Body of pancreas (tissue), 4 donors: ENCODE data around the gene ELF5. TPM values are rescaled to one million over a fixed set of nuclear protein-coding genes. Genes with fewer than 3 reads are reported as not detected.

Experiments used
- ATAC-seq: fragments of 150-250 bp; one replicate; pipeline ENCODE4 v1.9.1; 2016
- DNase-seq, 4 donors: peaks; one replicate each; pipeline ENCODE4 v3.0.0-alpha.2; 2019
- H3K27ac ChIP-seq, 4 donors: fragments of 200-600 bp; sonication (generic); 1 replicate in 3 of 4; 2 replicates in 1 of 4; pipeline versions ENCODE4 v1.5.1 to v1.6.1; 2016 to 2019; ENCODE audit warnings: mild to moderate bottlenecking in 1 of 4, mixed read lengths in 1 of 4, moderate library complexity in 1 of 4
- H3K27me3 ChIP-seq, 2 donors: fragments of 200-600 bp; sonication (generic); one replicate each; pipeline ENCODE4 v1.6.0; 2016; ENCODE audit warnings: mild to moderate bottlenecking in 1 of 2
- H3K36me3 ChIP-seq, 2 donors: fragments of 200-600 bp; sonication (generic); replicated peaks in 1 of 2; 2 replicates each; pipeline ENCODE4 v1.5.1; 2016; ENCODE audit warnings: low read depth in 2 of 2; ENCODE audit not compliant: insufficient read depth in 1 of 2
- H3K4me1 ChIP-seq: fragments of 200-600 bp; sonication (generic); one replicate; pipeline ENCODE4 v1.6.0; 2016
- H3K4me3 ChIP-seq, 2 donors: fragments of 200-600 bp; sonication (generic); 1 replicate in 1 of 2; 2 replicates in 1 of 2; pipeline ENCODE4 v1.5.1; 2016 to 2019
- H3K9me3 ChIP-seq, 3 donors: fragments of 200-600 bp; sonication (generic); 1 replicate in 2 of 3; 2 replicates in 1 of 3; pipeline ENCODE4 v1.5.1; 2016
- POLR2A ChIP-seq, 3 donors: fragments of 450-650 bp; IDR thresholded peaks; one replicate each; pipeline ENCODE4 v1.6.1; 2016; ENCODE audit warnings: antibody characterized with exemption in 3 of 3, mild to moderate bottlenecking in 2 of 3
- WGBS, 2 donors: methylation state at CpG; one replicate each; pipeline ENCODE4 v1.1.5; 2017; 5-methylcytosine and 5-hydroxymethylcytosine counted together
- intact Hi-C: fragments of 100-400 bp; cut with DNase I; formaldehyde crosslinking; loops from one replicate; pipeline ENCODE4 v1.15.1; 2023
- total RNA-seq, 2 donors: library from RNA; depleted of rRNA; stranded (reverse); fragments of >200 nt; gene quantifications; one replicate each; pipeline ENCODE4 v1.1.0, GENCODE V29; 2016
- TF ChIP-seq, protein P1 (sequence below), 7 experiments: fragments of 450-650 bp in 4 of 7; fragments of 200-600 bp in 3 of 7; sonication (generic) in 3 of 7; IDR thresholded peaks; one replicate each; pipeline ENCODE4 v1.5.1; 2016 to 2019; ENCODE audit warnings: antibody characterized with exemption in 7 of 7

ELF5 gene
- total RNA-seq, 2 donors from 2014 or later: not detected

- no peak for DNase-seq
- no peak overlapping the region for H3K4me3 ChIP-seq
- no peak for ATAC-seq
- no peaks in the 10 kb centered on the region for H3K27me3 ChIP-seq
- TF ChIP-seq, protein P1, sequence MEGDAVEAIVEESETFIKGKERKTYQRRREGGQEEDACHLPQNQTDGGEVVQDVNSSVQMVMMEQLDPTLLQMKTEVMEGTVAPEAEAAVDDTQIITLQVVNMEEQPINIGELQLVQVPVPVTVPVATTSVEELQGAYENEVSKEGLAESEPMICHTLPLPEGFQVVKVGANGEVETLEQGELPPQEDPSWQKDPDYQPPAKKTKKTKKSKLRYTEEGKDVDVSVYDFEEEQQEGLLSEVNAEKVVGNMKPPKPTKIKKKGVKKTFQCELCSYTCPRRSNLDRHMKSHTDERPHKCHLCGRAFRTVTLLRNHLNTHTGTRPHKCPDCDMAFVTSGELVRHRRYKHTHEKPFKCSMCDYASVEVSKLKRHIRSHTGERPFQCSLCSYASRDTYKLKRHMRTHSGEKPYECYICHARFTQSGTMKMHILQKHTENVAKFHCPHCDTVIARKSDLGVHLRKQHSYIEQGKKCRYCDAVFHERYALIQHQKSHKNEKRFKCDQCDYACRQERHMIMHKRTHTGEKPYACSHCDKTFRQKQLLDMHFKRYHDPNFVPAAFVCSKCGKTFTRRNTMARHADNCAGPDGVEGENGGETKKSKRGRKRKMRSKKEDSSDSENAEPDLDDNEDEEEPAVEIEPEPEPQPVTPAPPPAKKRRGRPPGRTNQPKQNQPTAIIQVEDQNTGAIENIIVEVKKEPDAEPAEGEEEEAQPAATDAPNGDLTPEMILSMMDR (IDR thresholded peaks at IDR 0.05): no peak
- no peak for TF ChIP-seq POLR2A (IDR thresholded peaks at IDR 0.05)
- H3K27ac ChIP-seq: no peak overlapping the region
- H3K36me3 ChIP-seq: peaks cover 0 to 5% of the 10 kb centered on the region in 2 donors
- H3K4me1 ChIP-seq: peaks cover 32% of the 10 kb centered on the region
- WGBS, 2 donors: 63 to 73% methylated on average over 4 of the region's 4 CpGs
- no peaks in the 10 kb centered on the region for H3K9me3 ChIP-seq
- intact Hi-C loops: no loop called here
These were observed 67.6 kb downstream of the ELF5 start for GRCh38 chr11:34445956-34446355.

GRCh38 chr11:34444428-34444827 lies 69.2 kb downstream of the ELF5 start:
- TF ChIP-seq, protein P1 (IDR thresholded peaks at IDR 0.05): no peak
- TF ChIP-seq POLR2A (IDR thresholded peaks at IDR 0.05): no peak
- intact Hi-C loops: no loop called here
- Histone ChIP-seq H3K27ac (no peak overlapping the region), H3K4me3 (no peak overlapping the region), H3K9me3 (no peaks in the 10 kb centered on the region), H3K4me1 (peaks cover 47% of the 10 kb centered on the region), H3K36me3 (no peaks in the 10 kb centered on the region), H3K27me3 (no peaks in the 10 kb centered on the region)
- ATAC-seq (no peak), DNase-seq (no peak)
- 67 to 70% methylated on average over 4 of the region's 4 CpGs for WGBS, 2 donors

- no peak for DNase-seq
- H3K27ac ChIP-seq: no peak overlapping the region
- intact Hi-C loops: no loop called here
- H3K4me1 ChIP-seq: peaks cover 49% of the 10 kb centered on the region
- 74 to 89% methylated on average over 3 of the region's 3 CpGs for WGBS, 2 donors
- TF ChIP-seq, protein P1 (IDR thresholded peaks at IDR 0.05): no peak
- no peak for TF ChIP-seq POLR2A (IDR thresholded peaks at IDR 0.05)
- H3K27me3 ChIP-seq: no peaks in the 10 kb centered on the region
- H3K4me3 ChIP-seq: no peak overlapping the region
- H3K9me3 ChIP-seq: no peaks in the 10 kb centered on the region
- H3K36me3 ChIP-seq: no peaks in the 10 kb centered on the region
- no peak for ATAC-seq
These were observed 70.5 kb downstream of the ELF5 start for GRCh38 chr11:34443136-34443535.

- intact Hi-C loops: no loop called here
- no peaks in the 10 kb centered on the region for H3K27me3 ChIP-seq
- TF ChIP-seq, protein P1 (IDR thresholded peaks at IDR 0.05): no peak
- no peak for TF ChIP-seq POLR2A (IDR thresholded peaks at IDR 0.05)
- DNase-seq: no peak
- no peaks in the 10 kb centered on the region for H3K36me3 ChIP-seq
- ATAC-seq: no peak
- no peak overlapping the region for H3K27ac ChIP-seq
- no peak overlapping the region for H3K4me3 ChIP-seq
- H3K9me3 ChIP-seq: no peaks in the 10 kb centered on the region
- H3K4me1 ChIP-seq: peaks cover 49% of the 10 kb centered on the region
These were observed 71.8 kb downstream of the ELF5 start for GRCh38 chr11:34441814-34442213.

GRCh38 chr11:34439610-34440198 lies 73.9 kb downstream of the ELF5 start:
- Histone ChIP-seq H3K36me3 (no peaks in the 10 kb centered on the region), H3K4me3 (peak overlapping the region; percentile 90 to 92), H3K9me3 (no peaks in the 10 kb centered on the region), H3K27ac (peak overlapping the region; percentile 97), H3K4me1 (peaks cover 49% of the 10 kb centered on the region), H3K27me3 (no peaks in the 10 kb centered on the region)
- 5 to 8% methylated on average over 8 of the region's 8 CpGs for WGBS, 2 donors
- DNase-seq (peak in 2 of 4 donors; percentile 13 to 18), ATAC-seq (no peak)
- TF ChIP-seq POLR2A (IDR thresholded peaks at IDR 0.05): no peak
- TF ChIP-seq, protein P1 (IDR thresholded peaks at IDR 0.05): no peak
- intact Hi-C loops: no loop called here
